ENCODE data around the gene ATG10.
"Not testable (repeated sequence)": the region's sequence is repeated elsewhere in the genome, so short reads cannot be mapped to it uniquely, and the experiment has no call there.

ATG10 gene

GRCh38 chr5:81983148-81983547, 11.3 kb downstream of the ATG10 start:
- DNase-seq (ENCODE audit: low spot score) = not testable (repeated sequence)

- DNase-seq (ENCODE audit: low spot score) = not testable (repeated sequence)
Observed at GRCh38 chr5:81983563-81983962, 11.7 kb downstream of the ATG10 start.

GRCh38 chr5:81986126-81986525, 14.3 kb downstream of the ATG10 start:
- no peak for DNase-seq (ENCODE audit: low spot score)

GRCh38 chr5:81989204-81989603, 17.4 kb downstream of the ATG10 start:
- DNase-seq (ENCODE audit: low spot score) = no peak

GRCh38 chr5:81994679-81995078, 22.9 kb downstream of the ATG10 start:
- no peak for DNase-seq (ENCODE audit: low spot score)

GRCh38 chr5:81995407-81995806, 23.6 kb downstream of the ATG10 start:
- DNase-seq (ENCODE audit: low spot score) = no peak

- DNase-seq (ENCODE audit: low spot score) = no peak
Observed at GRCh38 chr5:82004511-82004910, 32.7 kb downstream of the ATG10 start.

- DNase-seq (ENCODE audit: low spot score) = not testable (repeated sequence)
Observed at GRCh38 chr5:82009869-82010268, 38.0 kb downstream of the ATG10 start.

GRCh38 chr5:82010696-82011095, 38.9 kb downstream of the ATG10 start:
- DNase-seq (ENCODE audit: low spot score) = no peak

- no peak for DNase-seq (ENCODE audit: low spot score)
Observed at GRCh38 chr5:82011761-82012160, 39.9 kb downstream of the ATG10 start.

- DNase-seq (ENCODE audit: low spot score) = not testable (repeated sequence)
Observed at GRCh38 chr5:82014644-82015043, 42.8 kb downstream of the ATG10 start.

- no peak for DNase-seq (ENCODE audit: low spot score)
Observed at GRCh38 chr5:82018462-82018861, 46.6 kb downstream of the ATG10 start.

GRCh38 chr5:82019342-82020138, 47.7 kb downstream of the ATG10 start:
- no peak for DNase-seq (ENCODE audit: low spot score)

GRCh38 chr5:82022499-82022898, 50.7 kb downstream of the ATG10 start:
- no peak for DNase-seq (ENCODE audit: low spot score)

- no peak for DNase-seq (ENCODE audit: low spot score)
Observed at GRCh38 chr5:82023644-82024043, 51.8 kb downstream of the ATG10 start.

- DNase-seq (ENCODE audit: low spot score) = no peak
Observed at GRCh38 chr5:82031220-82032119, 59.6 kb downstream of the ATG10 start.

GRCh38 chr5:82042894-82043293, 71.1 kb downstream of the ATG10 start:
- DNase-seq (ENCODE audit: low spot score) = not testable (repeated sequence)

GRCh38 chr5:82044010-82044409, 72.2 kb downstream of the ATG10 start:
- no peak for DNase-seq (ENCODE audit: low spot score)

- no peak for DNase-seq (ENCODE audit: low spot score)
Observed at GRCh38 chr5:82045554-82046275, 73.9 kb downstream of the ATG10 start.

GRCh38 chr5:82046276-82046647, 74.4 kb downstream of the ATG10 start:
- no peak for DNase-seq (ENCODE audit: low spot score)

- DNase-seq (ENCODE audit: low spot score) = no peak
Observed at GRCh38 chr5:82050955-82051354, 79.1 kb downstream of the ATG10 start.

- DNase-seq (ENCODE audit: low spot score) = no peak
Observed at GRCh38 chr5:82054004-82054710, 82.3 kb downstream of the ATG10 start.

Data from hematopoietic multipotent progenitor cell treated with erythropoietin and hydrocortisone succinate and interleukin-3 and kit ligand, for 17 days (in vitro differentiated cells).